Measurements from ENCODE around the gene TMEM179B. TPM values are rescaled to one million over a fixed set of nuclear protein-coding genes. Genes with fewer than 3 reads are reported as not detected.
A peak's percentile ranks its signal among the peaks of the same experiment; 100 is the strongest.
"Not testable (repeated sequence)": the region's sequence is repeated elsewhere in the genome, so short reads cannot be mapped to it uniquely, and the experiment has no call there.

Gene TMEM179B
- total RNA-seq: 20.2 and 30.2 TPM in 2 replicates

GRCh38 chr11:62787005-62787759, at the start of gene TMEM179B:
TSS of gene TMEM179B (plus strand) at chr11:62787402. CDS start at chr11:62787432, 30 bp downstream.
- peak; percentile 93 to 99 for DNase-seq (ENCODE audit: low read depth in 2 of 2)

GRCh38 chr11:62747475-62748160, 39.6 kb upstream of the TMEM179B start:
- no peak for DNase-seq (ENCODE audit: low read depth in 2 of 2)

GRCh38 chr11:62749931-62750330, 37.3 kb upstream of the TMEM179B start:
- not testable (repeated sequence) for DNase-seq (ENCODE audit: low read depth in 2 of 2)

GRCh38 chr11:62752177-62752785, 34.9 kb upstream of the TMEM179B start:
- no peak for DNase-seq (ENCODE audit: low read depth in 2 of 2)

- DNase-seq (ENCODE audit: low read depth in 2 of 2): no peak
Observed at GRCh38 chr11:62752994-62753735, 34.0 kb upstream of the TMEM179B start.

GRCh38 chr11:62753736-62754603, 33.2 kb upstream of the TMEM179B start, which contains the start of gene ZBTB3:
TSS of gene ZBTB3 (minus strand) at chr11:62754160. CDS start at chr11:62753664, 496 bp downstream.
- peak; percentile 99 to 100 for DNase-seq (ENCODE audit: low read depth in 2 of 2)

GRCh38 chr11:62755086-62755615, 32.1 kb upstream of the TMEM179B start:
- no peak for DNase-seq (ENCODE audit: low read depth in 2 of 2)

GRCh38 chr11:62757846-62758788, 29.1 kb upstream of the TMEM179B start:
- DNase-seq (ENCODE audit: low read depth in 2 of 2): no peak

- not testable (repeated sequence) for DNase-seq (ENCODE audit: low read depth in 2 of 2)
Observed at GRCh38 chr11:62760867-62761227, 26.4 kb upstream of the TMEM179B start.

GRCh38 chr11:62770778-62771143, 16.4 kb upstream of the TMEM179B start:
- DNase-seq (ENCODE audit: low read depth in 2 of 2): no peak

- peak; percentile 89 to 98 for DNase-seq (ENCODE audit: low read depth in 2 of 2)
Observed at GRCh38 chr11:62771144-62772021, 15.8 kb upstream of the TMEM179B start, which contains the start of gene TAF6L. TSS of gene TAF6L (plus strand) at chr11:62771396. CDS start at chr11:62775784, 4,388 bp downstream.

GRCh38 chr11:62774407-62774806, 12.8 kb upstream of the TMEM179B start:
- peak in 1 of 2 donors; percentile 59 for DNase-seq (ENCODE audit: low read depth in 2 of 2)

GRCh38 chr11:62775646-62776045, 11.6 kb upstream of the TMEM179B start:
- DNase-seq (ENCODE audit: low read depth in 2 of 2): no peak

- DNase-seq (ENCODE audit: low read depth in 2 of 2): no peak
Observed at GRCh38 chr11:62777389-62777788, 9.8 kb upstream of the TMEM179B start.

GRCh38 chr11:62778441-62778840, 8.8 kb upstream of the TMEM179B start:
- DNase-seq (ENCODE audit: low read depth in 2 of 2): no peak

- no peak for DNase-seq (ENCODE audit: low read depth in 2 of 2)
Observed at GRCh38 chr11:62782753-62783152, 4.4 kb upstream of the TMEM179B start.

- DNase-seq (ENCODE audit: low read depth in 2 of 2): peak; percentile 54 to 83
Observed at GRCh38 chr11:62786318-62787004, 741 bp upstream of the TMEM179B start.

- DNase-seq (ENCODE audit: low read depth in 2 of 2): no peak
Observed at GRCh38 chr11:62788991-62789390, 1.8 kb downstream of the TMEM179B start.
